HUES6 (cell line): Measurements from ENCODE around the gene PIGX.

Source experiments
- H3K27ac ChIP-seq: 2 replicates; pipeline ENCODE4 v1.7.0; 2013; ENCODE audit warnings: low read depth, mild to moderate bottlenecking, low read length, inconsistent platforms
- H3K27me3 ChIP-seq: 2 replicates; pipeline ENCODE4 v1.6.1; 2013; ENCODE audit warnings: low read length; ENCODE audit not compliant: control insufficient read depth, insufficient read depth
- H3K36me3 ChIP-seq: 2 replicates; pipeline ENCODE4 v1.6.1; 2013; ENCODE audit warnings: low read length; ENCODE audit not compliant: control insufficient read depth, insufficient read depth
- H3K4me1 ChIP-seq: 2 replicates; pipeline ENCODE4 v1.6.1; 2013; ENCODE audit warnings: low read length; ENCODE audit not compliant: control insufficient read depth, insufficient read depth
- H3K4me3 ChIP-seq: 2 replicates; pipeline ENCODE4 v1.5.1; 2013; ENCODE audit warnings: low read depth, low read length
- H3K9ac ChIP-seq: one replicate; pipeline ENCODE4 v1.6.1; 2013; ENCODE audit warnings: mild to moderate bottlenecking, low read length
- H3K9me3 ChIP-seq: 2 replicates; pipeline ENCODE4 v1.6.1; 2013; ENCODE audit warnings: low read depth, low read length; ENCODE audit not compliant: control insufficient read depth, insufficient read depth

The PIGX gene

GRCh38 chr3:196711838-196712513 lies at the start of gene PIGX, which contains the start of gene CEP19:
TSS of gene PIGX (plus strand) at chr3:196712377.
TSS of gene CEP19 (minus strand) at chr3:196712250. CDS start at chr3:196708657, 3,593 bp downstream.
- Histone ChIP-seq H3K27me3 (no peaks in the 10 kb centered on the region), H3K9me3 (no peaks in the 10 kb centered on the region), H3K27ac (no peak within 1 kb of the TSS), H3K4me3 (peak within 1 kb of the TSS; percentile 72), H3K36me3 (no peaks in the 10 kb centered on the region), H3K4me1 (no peaks in the 10 kb centered on the region), H3K9ac (peak within 1 kb of the TSS; percentile 63)

- Histone ChIP-seq H3K36me3 (no peaks in the 10 kb centered on the region), H3K27ac (no peak overlapping the region), H3K4me1 (peaks cover 18% of the 10 kb centered on the region), H3K9ac (no peak overlapping the region), H3K9me3 (no peaks in the 10 kb centered on the region), H3K27me3 (no peaks in the 10 kb centered on the region), H3K4me3 (no peak overlapping the region)
Observed at GRCh38 chr3:196662711-196663571, 49.2 kb upstream of the PIGX start.

GRCh38 chr3:196666001-196666867 lies 45.9 kb upstream of the PIGX start:
- Histone ChIP-seq H3K4me1 (peaks cover 22% of the 10 kb centered on the region), H3K27me3 (no peaks in the 10 kb centered on the region), H3K9ac (peak overlapping the region; percentile 50), H3K4me3 (peak overlapping the region; percentile 30; the same call in 1 of the 2 replicates), H3K36me3 (no peaks in the 10 kb centered on the region), H3K9me3 (no peaks in the 10 kb centered on the region), H3K27ac (peak overlapping the region; percentile 13; the same call in 1 of the 2 replicates)

- H3K27ac ChIP-seq = no peak overlapping the region
Observed at GRCh38 chr3:196667056-196667825, 44.9 kb upstream of the PIGX start.

GRCh38 chr3:196670339-196670738 lies 41.8 kb upstream of the PIGX start:
- H3K9ac ChIP-seq = no peak overlapping the region
- H3K27me3 ChIP-seq = no peaks in the 10 kb centered on the region
- no peaks in the 10 kb centered on the region for H3K36me3 ChIP-seq
- peaks cover 13% of the 10 kb centered on the region for H3K4me1 ChIP-seq
- no peak overlapping the region for H3K4me3 ChIP-seq
- H3K9me3 ChIP-seq = no peaks in the 10 kb centered on the region
- H3K27ac ChIP-seq = no peak overlapping the region

More at GRCh38 chr3:196667056-196667825, 44.9 kb upstream of the PIGX start:
- no peak overlapping the region for H3K4me3 ChIP-seq
- no peaks in the 10 kb centered on the region for H3K9me3 ChIP-seq
- H3K9ac ChIP-seq = no peak overlapping the region
- H3K27me3 ChIP-seq = no peaks in the 10 kb centered on the region
- H3K4me1 ChIP-seq = peaks cover 22% of the 10 kb centered on the region
- no peaks in the 10 kb centered on the region for H3K36me3 ChIP-seq

GRCh38 chr3:196673632-196674031 lies 38.5 kb upstream of the PIGX start:
- Histone ChIP-seq H3K27me3 (no peaks in the 10 kb centered on the region), H3K4me1 (0 out of 2 replicates have a peak, but pooled peaks cover 3% of the 10 kb centered on the region), H3K9me3 (0 out of 2 replicates have a peak, but pooled peaks cover 2% of the 10 kb centered on the region), H3K9ac (no peak overlapping the region), H3K4me3 (no peak overlapping the region), H3K27ac (no peak overlapping the region), H3K36me3 (no peaks in the 10 kb centered on the region)

- Histone ChIP-seq H3K27ac (no peak overlapping the region), H3K36me3 (no peaks in the 10 kb centered on the region)
Observed at GRCh38 chr3:196677353-196677752, 34.8 kb upstream of the PIGX start.

GRCh38 chr3:196677931-196678330 lies 34.2 kb upstream of the PIGX start:
- Histone ChIP-seq H3K4me1 (no peaks in the 10 kb centered on the region), H3K9ac (no peak overlapping the region), H3K4me3 (no peak overlapping the region), H3K27me3 (no peaks in the 10 kb centered on the region), H3K27ac (no peak overlapping the region), H3K9me3 (0 out of 2 replicates have a peak, but pooled peaks cover 5% of the 10 kb centered on the region), H3K36me3 (no peaks in the 10 kb centered on the region)

More at GRCh38 chr3:196677353-196677752, 34.8 kb upstream of the PIGX start:
- Histone ChIP-seq H3K9me3 (0 out of 2 replicates have a peak, but pooled peaks cover 2% of the 10 kb centered on the region), H3K9ac (no peak overlapping the region), H3K4me3 (no peak overlapping the region), H3K4me1 (no peaks in the 10 kb centered on the region), H3K27me3 (no peaks in the 10 kb centered on the region)

GRCh38 chr3:196684548-196685407 lies 27.4 kb upstream of the PIGX start:
- Histone ChIP-seq H3K27ac (no peak overlapping the region), H3K9ac (no peak overlapping the region), H3K36me3 (no peaks in the 10 kb centered on the region), H3K9me3 (0 out of 2 replicates have a peak, but pooled peaks cover 5% of the 10 kb centered on the region), H3K27me3 (no peaks in the 10 kb centered on the region), H3K4me1 (peaks cover 5% of the 10 kb centered on the region), H3K4me3 (no peak overlapping the region)
